SIG-M5 treated with dmso at 0.1 percent for 504 hours (cell line): ENCODE results near the gene OR10H1.
"Not testable (repeated sequence)": the region's sequence is repeated elsewhere in the genome, so short reads cannot be mapped to it uniquely, and the experiment has no call there.

Source experiments
- DNase-seq: peaks from one replicate; lab custom pipeline; 2025; ENCODE audit not compliant: unreplicated experiment; lab: John Stamatoyannopoulos, UW

The OR10H1 gene

GRCh38 chr19:15815306-15815705, at the start of gene OR10H1:
TSS of gene OR10H1 (minus strand) at chr19:15815664. CDS start at chr19:15808037, 7,627 bp downstream.
- peak; percentile 18 for DNase-seq

- DNase-seq, result no peak
Measured at GRCh38 chr19:15864824-15865223, 49.4 kb upstream of the OR10H1 start.

- no peak for DNase-seq
Measured at GRCh38 chr19:15863272-15863671, 47.8 kb upstream of the OR10H1 start.

GRCh38 chr19:15862444-15862843, 47.0 kb upstream of the OR10H1 start:
- no peak for DNase-seq

GRCh38 chr19:15860522-15860921, 45.1 kb upstream of the OR10H1 start:
- no peak for DNase-seq

GRCh38 chr19:15859187-15859586, 43.7 kb upstream of the OR10H1 start:
- peak; percentile 44 for DNase-seq

- DNase-seq, result no peak
Measured at GRCh38 chr19:15850385-15850784, 34.9 kb upstream of the OR10H1 start.

GRCh38 chr19:15846923-15847322, 31.5 kb upstream of the OR10H1 start:
- DNase-seq, result no peak

GRCh38 chr19:15843894-15844222, 28.4 kb upstream of the OR10H1 start:
- DNase-seq, result not testable (repeated sequence)

- DNase-seq, result no peak
Measured at GRCh38 chr19:15843203-15843893, 27.9 kb upstream of the OR10H1 start.

- no peak for DNase-seq
Measured at GRCh38 chr19:15841875-15842569, 26.6 kb upstream of the OR10H1 start.

GRCh38 chr19:15840833-15841232, 25.4 kb upstream of the OR10H1 start:
- no peak for DNase-seq

GRCh38 chr19:15839888-15840287, 24.4 kb upstream of the OR10H1 start:
- DNase-seq, result not testable (repeated sequence)

GRCh38 chr19:15838351-15838750, 22.9 kb upstream of the OR10H1 start:
- DNase-seq, result no peak

GRCh38 chr19:15837221-15837731, 21.8 kb upstream of the OR10H1 start:
- peak; percentile 69 for DNase-seq

GRCh38 chr19:15836330-15837220, 21.1 kb upstream of the OR10H1 start:
- peak; percentile 98 for DNase-seq

- DNase-seq, result peak; percentile 8
Measured at GRCh38 chr19:15835565-15836329, 20.3 kb upstream of the OR10H1 start.

- not testable (repeated sequence) for DNase-seq
Measured at GRCh38 chr19:15834232-15834631, 18.8 kb upstream of the OR10H1 start.

- no peak for DNase-seq
Measured at GRCh38 chr19:15831626-15832025, 16.2 kb upstream of the OR10H1 start.

GRCh38 chr19:15829786-15830185, 14.3 kb upstream of the OR10H1 start:
- DNase-seq, result no peak

GRCh38 chr19:15829306-15829698, 13.8 kb upstream of the OR10H1 start:
- no peak for DNase-seq
